ENCODE measurements around the gene PSMB9. TPM values are rescaled to one million over a fixed set of nuclear protein-coding genes. Genes with fewer than 3 reads are reported as not detected.
A peak's percentile ranks its signal among the peaks of the same experiment; 100 is the strongest.

The PSMB9 gene
- total and polyA plus RNA-seq, 9 of the 15 experiments (the other 6 are each of a cell fraction or from before 2014, with no cell fraction given): 1.1 to 3.7 (median 2.4) TPM

- FAIRE-seq (no peak), ATAC-seq (no peak), DNase-seq (ENCODE audit: extremely low read depth in 1 of 4, low spot score in 3 of 4) (no peak)
- no peaks in the 10 kb centered on the region for H4K20me1 ChIP-seq (replicated peaks; ENCODE audit: control insufficient read depth, insufficient read depth, low read length)
- WGBS (ENCODE audit: insufficient coverage, low coverage, missing lambda C conversion rate): 0% methylated on average over 1 of the region's 1 CpG
- ChIA-PET POLR2A (interaction anchor here (1.6 kb wide), 1 partner anchor 65 kb away, joined by 4 read pairs; no protein-coding TSS in a partner anchor), CTCF (ENCODE audit: low intra/inter-chr PET ratio) (no interaction called here)
- in situ Hi-C loops (cut with MboI): no loop called here
- no peaks in the 10 kb centered on the region for H3K36me3 ChIP-seq (ENCODE audit: control insufficient read depth, insufficient read depth, low read length)
- no peak overlapping the region for H3K4me3 ChIP-seq
- H3K9me1 ChIP-seq (ENCODE audit: control insufficient read depth, insufficient read depth, low read length): no peaks in the 10 kb centered on the region
- no peaks in the 10 kb centered on the region for H3K4me1 ChIP-seq (replicated peaks in 1 of 2; ENCODE audit: control insufficient read depth in 2 of 2, insufficient read depth in 2 of 2, low read length in 2 of 2)
- H2AFZ ChIP-seq (ENCODE audit: low read depth, low read length): no peak overlapping the region
- peaks cover 4 to 5% of the 10 kb centered on the region in 2 experiments; a peak in 2 of 5 replicates for H3K27me3 ChIP-seq (ENCODE audit: control insufficient read depth in 2 of 2, insufficient read depth in 2 of 2, low read length in 2 of 2)
- TF ChIP-seq ATF3 (IDR thresholded peaks at IDR 0.05) (peak; percentile 42; the same call in 1 of the 2 replicates), ATF3 (CRISPR knock-in tag; conservative IDR thresholded peaks at IDR 0.05) (no peak), BRF1 (IDR thresholded peaks at IDR 0.05; ENCODE audit: borderline replicate concordance, extremely low read depth, insufficient read length) (no peak), CBX1 (IDR thresholded peaks at IDR 0.05; ENCODE audit: low read depth) (no peak), ARID4B (CRISPR knock-in tag; IDR thresholded peaks at IDR 0.05) (no peak), CEBPG (CRISPR knock-in tag; IDR thresholded peaks at IDR 0.05) (no peak), CEBPG (tag; conservative IDR thresholded peaks at IDR 0.05 in 1 of 2, IDR thresholded peaks at IDR 0.05 in 1 of 2) (peak; percentile 28 to 40; a peak in 1 of 4 replicates), CXXC5 (CRISPR knock-in tag; IDR thresholded peaks at IDR 0.05) (no peak), SP1 (CRISPR knock-in tag; IDR thresholded peaks at IDR 0.05) (no peak)
- H3K27ac ChIP-seq (ENCODE audit: extremely low read depth, low read depth, low read length): no peak overlapping the region
- no peaks in the 10 kb centered on the region for H3K9me3 ChIP-seq (replicated peaks; ENCODE audit: control insufficient read depth, insufficient read depth, low read depth, low read length)
- H3K4me2 ChIP-seq (ENCODE audit: insufficient read depth, low read length): no peak overlapping the region
- intact Hi-C loops (cut with micrococcal nuclease): no loop called here
- H3K9ac ChIP-seq (ENCODE audit: insufficient read depth in 1 of 2, low read depth in 2 of 2, low read length in 2 of 2): no peak overlapping the region
- H3K79me2 ChIP-seq (ENCODE audit: control insufficient read depth, insufficient read depth, low read length): no peaks in the 10 kb centered on the region
- no TSS peak for BruUV-seq (replicated peaks)
Measured at GRCh38 chr6:32906539-32906938, 52.5 kb downstream of the PSMB9 start.

Measured in K562 (cell line).